GM23338 (cell line): ENCODE data around the gene RP9. TPM values are rescaled to one million over a fixed set of nuclear protein-coding genes. Genes with fewer than 3 reads are reported as not detected.

Source experiments
- ATAC-seq: fragments of 200-7000 bp; cut with Tn5 transposase; 3 replicates; pipeline ENCODE4 v1.9.1; 2020
- DNase-seq: peaks from one replicate; pipeline ENCODE4 v3.0.0-alpha.2; 2015; ENCODE audit warnings: low spot score
- H2AFZ ChIP-seq: fragments of 200-600 bp; sonication (generic); 2 replicates; pipeline ENCODE4 v1.8.0; 2016; ENCODE audit warnings: antibody characterized with exemption, mild to moderate bottlenecking, moderate library complexity
- H3F3A ChIP-seq: fragments of 200-600 bp; sonication (generic); replicated peaks from 2 replicates; pipeline ENCODE4 v1.8.0; 2017; ENCODE audit warnings: antibody characterized with exemption, mixed run types, low read depth
- H3K27ac ChIP-seq: fragments of 200-600 bp; sonication (generic); 2 replicates; pipeline ENCODE4 v1.6.1; 2016; ENCODE audit warnings: low read depth
- H3K27me3 ChIP-seq: fragments of 200-600 bp; sonication (generic); 2 replicates; pipeline ENCODE4 v1.8.0; 2016; ENCODE audit warnings: mild to moderate bottlenecking, mixed run types, moderate library complexity; ENCODE audit not compliant: insufficient read depth
- H3K36me3 ChIP-seq: fragments of 200-600 bp; sonication (generic); 2 replicates; pipeline ENCODE4 v1.8.0; 2016; ENCODE audit warnings: mild to moderate bottlenecking; ENCODE audit not compliant: insufficient read depth
- H3K4me1 ChIP-seq: fragments of 200-600 bp; sonication (generic); 2 replicates; pipeline ENCODE4 v1.8.0; 2016; ENCODE audit warnings: mild to moderate bottlenecking, moderate library complexity; ENCODE audit not compliant: insufficient read depth
- H3K4me2 ChIP-seq: fragments of 200-600 bp; sonication (generic); 2 replicates; pipeline ENCODE4 v1.7.1; 2017; ENCODE audit warnings: mixed run types
- H3K4me3 ChIP-seq: fragments of 200-600 bp; sonication (generic); 2 replicates; pipeline ENCODE4 v1.6.1; 2016; ENCODE audit warnings: mixed run types
- H3K79me2 ChIP-seq: fragments of 200-600 bp; sonication (generic); replicated peaks from 2 replicates; pipeline ENCODE4 v1.8.0; 2017; ENCODE audit warnings: mild to moderate bottlenecking; ENCODE audit not compliant: insufficient read depth
- H3K9me2 ChIP-seq: fragments of 200-600 bp; sonication (generic); 2 replicates; pipeline ENCODE4 v1.8.0; 2017; ENCODE audit not compliant: insufficient read depth
- H4K20me1 ChIP-seq: fragments of 200-600 bp; sonication (generic); replicated peaks from 2 replicates; pipeline ENCODE4 v1.8.0; 2017; ENCODE audit warnings: mild to moderate bottlenecking; ENCODE audit not compliant: insufficient read depth
- H3K27ac Mint-ChIP-seq: 2 replicates; pipeline ENCODE4 v1.8.0; 2020; ENCODE audit warnings: inconsistent platforms, mild to moderate bottlenecking, moderate library complexity, mixed read lengths
- H3K27me3 Mint-ChIP-seq: 3 replicates; pipeline ENCODE4 v1.8.0; 2022; ENCODE audit warnings: low read depth, mild to moderate bottlenecking, moderate library complexity, mixed read lengths, inconsistent platforms; ENCODE audit not compliant: insufficient read depth, poor library complexity
- H3K36me3 Mint-ChIP-seq: 3 replicates; pipeline ENCODE4 v1.8.0; 2021; ENCODE audit warnings: low read depth, mild to moderate bottlenecking, inconsistent platforms, moderate library complexity, mixed read lengths
- H3K4me1 Mint-ChIP-seq: 3 replicates; pipeline ENCODE4 v1.8.0; 2020; ENCODE audit warnings: mild to moderate bottlenecking, inconsistent platforms, mixed read lengths
- H3K4me3 Mint-ChIP-seq: 3 replicates; pipeline ENCODE4 v1.8.0; 2021; ENCODE audit warnings: moderate library complexity, mild to moderate bottlenecking, inconsistent platforms, mixed read lengths
- H3K9me3 Mint-ChIP-seq: 3 replicates; pipeline ENCODE4 v1.8.0; 2020; ENCODE audit warnings: moderate library complexity, mild to moderate bottlenecking, inconsistent platforms, mixed read lengths
- EZH2 ChIP-seq: fragments of 200-600 bp; sonication (generic); IDR thresholded peaks from one replicate; pipeline ENCODE4 v1.8.0; 2017; ENCODE audit warnings: antibody characterized with exemption, mild to moderate bottlenecking, low read depth; ENCODE audit not compliant: unreplicated experiment
- EZH2phosphoT487 ChIP-seq: fragments of 200-600 bp; sonication (generic); IDR thresholded peaks from one replicate; pipeline ENCODE4 v1.8.1; 2018; ENCODE audit warnings: antibody characterized with exemption; ENCODE audit not compliant: unreplicated experiment
- JUNB ChIP-seq: IDR thresholded peaks from one replicate; pipeline ENCODE4 v1.6.1; 2016; ENCODE audit warnings: antibody characterized with exemption; ENCODE audit not compliant: unreplicated experiment
- NANOG ChIP-seq: IDR thresholded peaks from 2 replicates; pipeline ENCODE4 v1.6.1; 2016; ENCODE audit warnings: antibody characterized with exemption, borderline replicate concordance
- POLR2AphosphoS5 ChIP-seq: IDR thresholded peaks from 2 replicates; pipeline ENCODE4 v1.6.1; 2016; ENCODE audit warnings: antibody characterized with exemption, low read depth
- STAT1 ChIP-seq: IDR thresholded peaks from one replicate; pipeline ENCODE4 v1.6.1; 2016; ENCODE audit warnings: antibody characterized with exemption; ENCODE audit not compliant: unreplicated experiment
- ZNF114 ChIP-seq: fragments of 250-450 bp; sonication (Bioruptor Pico); IDR thresholded peaks from 2 replicates; pipeline ENCODE4 v1.5.0; 2020; ENCODE audit warnings: mild to moderate bottlenecking, moderate library complexity
- ZNF331 ChIP-seq: fragments of 250-450 bp; sonication (Bioruptor Pico); IDR thresholded peaks from 2 replicates; pipeline ENCODE4 v1.5.0; 2020; ENCODE audit warnings: low read depth, mild to moderate bottlenecking, moderate library complexity
- polyA plus RNA-seq: library from polyadenylated mRNA; unstranded; fragments of >200 nt; fragmentation: Nextera tagmentation; extraction: Ambion mirVana; gene quantifications from 2 replicates; pipeline ENCODE4 v1.2.1, GENCODE V29; 2016
- total RNA-seq: library from RNA; depleted of rRNA; stranded (reverse); fragments of >200 nt; shearing (Covaris generic); gene quantifications from 2 replicates; pipeline ENCODE4 v1.2.3, GENCODE V29; 2014
- TF ChIP-seq, protein P1 (sequence below), 2 experiments: fragments of 200-600 bp in 1 of 2; sonication (generic) in 1 of 2; conservative IDR thresholded peaks; 2 replicates each; pipeline versions ENCODE4 v1.5.1 to v1.6.1; 2016 to 2017; ENCODE audit warnings: antibody characterized with exemption in 2 of 2, low read depth in 2 of 2, mild to moderate bottlenecking in 2 of 2, moderate library complexity in 1 of 2
- TF ChIP-seq, protein P2 (sequence below): IDR thresholded peaks from one replicate; pipeline ENCODE4 v1.6.1; 2018; ENCODE audit warnings: antibody characterized with exemption; ENCODE audit not compliant: unreplicated experiment
- TF ChIP-seq, protein P3 (sequence below): IDR thresholded peaks from 2 replicates; pipeline ENCODE4 v1.6.1; 2016; ENCODE audit warnings: antibody characterized with exemption

The RP9 gene
- total and polyA plus RNA-seq, 2 experiments from 2014 or later: 8.7 to 43.2 TPM

DNA sequence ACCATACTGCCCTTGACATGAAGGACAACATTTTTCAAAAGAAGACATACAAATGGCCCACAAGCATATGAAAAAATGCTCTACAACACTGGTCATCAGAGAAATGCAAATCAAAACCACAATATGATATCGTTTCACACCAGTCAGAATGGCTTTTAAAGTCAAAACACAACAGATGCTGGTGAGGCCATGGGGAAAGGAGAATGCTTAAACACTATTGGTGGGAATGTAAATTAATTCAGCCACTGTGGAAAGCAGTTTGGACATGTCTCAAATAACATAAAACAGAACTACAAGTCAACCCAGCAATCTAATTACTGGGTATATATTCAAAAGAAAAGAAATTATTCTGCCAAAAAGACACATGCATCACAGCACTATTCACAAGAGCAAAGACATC is 42.4 kb downstream of the RP9 start:
- peaks cover 67% of the 10 kb centered on the region for H3K9me3 Mint-ChIP-seq
- no peak overlapping the region for H3K27ac Mint-ChIP-seq
- ATAC-seq: no peak

More for the DNA sequence above, 42.4 kb downstream of the RP9 start:
- no peak overlapping the region for H3K4me3 ChIP-seq
- no peaks in the 10 kb centered on the region for H3F3A ChIP-seq
- DNase-seq: no peak
- no peak overlapping the region for H3K27ac ChIP-seq
- H3K4me1 Mint-ChIP-seq: peaks cover 8% of the 10 kb centered on the region; the same call in 2 of the 3 replicates
- H3K36me3 ChIP-seq: no peaks in the 10 kb centered on the region
- H3K27me3 Mint-ChIP-seq: peaks cover 7% of the 10 kb centered on the region
- H3K9me2 ChIP-seq: peaks cover 4% of the 10 kb centered on the region; the same call in 1 of the 2 replicates
- no peaks in the 10 kb centered on the region for H4K20me1 ChIP-seq
- H3K36me3 Mint-ChIP-seq: peaks cover 40% of the 10 kb centered on the region
- no peaks in the 10 kb centered on the region for H3K27me3 ChIP-seq
- H3K4me2 ChIP-seq: no peak overlapping the region
- peaks cover 6% of the 10 kb centered on the region; the same call in 1 of the 2 replicates for H3K4me1 ChIP-seq
- no peak overlapping the region for H3K4me3 Mint-ChIP-seq
- H3K79me2 ChIP-seq: peaks cover 5% of the 10 kb centered on the region
- H2AFZ ChIP-seq: no peak overlapping the region
- TF ChIP-seq JUNB: no peak
- TF ChIP-seq ZNF331 (CRISPR knock-in tag): no peak
- TF ChIP-seq, protein P1, sequence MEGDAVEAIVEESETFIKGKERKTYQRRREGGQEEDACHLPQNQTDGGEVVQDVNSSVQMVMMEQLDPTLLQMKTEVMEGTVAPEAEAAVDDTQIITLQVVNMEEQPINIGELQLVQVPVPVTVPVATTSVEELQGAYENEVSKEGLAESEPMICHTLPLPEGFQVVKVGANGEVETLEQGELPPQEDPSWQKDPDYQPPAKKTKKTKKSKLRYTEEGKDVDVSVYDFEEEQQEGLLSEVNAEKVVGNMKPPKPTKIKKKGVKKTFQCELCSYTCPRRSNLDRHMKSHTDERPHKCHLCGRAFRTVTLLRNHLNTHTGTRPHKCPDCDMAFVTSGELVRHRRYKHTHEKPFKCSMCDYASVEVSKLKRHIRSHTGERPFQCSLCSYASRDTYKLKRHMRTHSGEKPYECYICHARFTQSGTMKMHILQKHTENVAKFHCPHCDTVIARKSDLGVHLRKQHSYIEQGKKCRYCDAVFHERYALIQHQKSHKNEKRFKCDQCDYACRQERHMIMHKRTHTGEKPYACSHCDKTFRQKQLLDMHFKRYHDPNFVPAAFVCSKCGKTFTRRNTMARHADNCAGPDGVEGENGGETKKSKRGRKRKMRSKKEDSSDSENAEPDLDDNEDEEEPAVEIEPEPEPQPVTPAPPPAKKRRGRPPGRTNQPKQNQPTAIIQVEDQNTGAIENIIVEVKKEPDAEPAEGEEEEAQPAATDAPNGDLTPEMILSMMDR (conservative IDR thresholded peaks at IDR 0.05; ENCODE audit: low read depth in 2 of 2): no peak
- TF ChIP-seq, protein P2, sequence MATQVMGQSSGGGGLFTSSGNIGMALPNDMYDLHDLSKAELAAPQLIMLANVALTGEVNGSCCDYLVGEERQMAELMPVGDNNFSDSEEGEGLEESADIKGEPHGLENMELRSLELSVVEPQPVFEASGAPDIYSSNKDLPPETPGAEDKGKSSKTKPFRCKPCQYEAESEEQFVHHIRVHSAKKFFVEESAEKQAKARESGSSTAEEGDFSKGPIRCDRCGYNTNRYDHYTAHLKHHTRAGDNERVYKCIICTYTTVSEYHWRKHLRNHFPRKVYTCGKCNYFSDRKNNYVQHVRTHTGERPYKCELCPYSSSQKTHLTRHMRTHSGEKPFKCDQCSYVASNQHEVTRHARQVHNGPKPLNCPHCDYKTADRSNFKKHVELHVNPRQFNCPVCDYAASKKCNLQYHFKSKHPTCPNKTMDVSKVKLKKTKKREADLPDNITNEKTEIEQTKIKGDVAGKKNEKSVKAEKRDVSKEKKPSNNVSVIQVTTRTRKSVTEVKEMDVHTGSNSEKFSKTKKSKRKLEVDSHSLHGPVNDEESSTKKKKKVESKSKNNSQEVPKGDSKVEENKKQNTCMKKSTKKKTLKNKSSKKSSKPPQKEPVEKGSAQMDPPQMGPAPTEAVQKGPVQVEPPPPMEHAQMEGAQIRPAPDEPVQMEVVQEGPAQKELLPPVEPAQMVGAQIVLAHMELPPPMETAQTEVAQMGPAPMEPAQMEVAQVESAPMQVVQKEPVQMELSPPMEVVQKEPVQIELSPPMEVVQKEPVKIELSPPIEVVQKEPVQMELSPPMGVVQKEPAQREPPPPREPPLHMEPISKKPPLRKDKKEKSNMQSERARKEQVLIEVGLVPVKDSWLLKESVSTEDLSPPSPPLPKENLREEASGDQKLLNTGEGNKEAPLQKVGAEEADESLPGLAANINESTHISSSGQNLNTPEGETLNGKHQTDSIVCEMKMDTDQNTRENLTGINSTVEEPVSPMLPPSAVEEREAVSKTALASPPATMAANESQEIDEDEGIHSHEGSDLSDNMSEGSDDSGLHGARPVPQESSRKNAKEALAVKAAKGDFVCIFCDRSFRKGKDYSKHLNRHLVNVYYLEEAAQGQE: no peak
- no peak for TF ChIP-seq NANOG
- TF ChIP-seq STAT1: no peak
- TF ChIP-seq EZH2phosphoT487: no peak
- TF ChIP-seq EZH2: no peak
- TF ChIP-seq, protein P3, sequence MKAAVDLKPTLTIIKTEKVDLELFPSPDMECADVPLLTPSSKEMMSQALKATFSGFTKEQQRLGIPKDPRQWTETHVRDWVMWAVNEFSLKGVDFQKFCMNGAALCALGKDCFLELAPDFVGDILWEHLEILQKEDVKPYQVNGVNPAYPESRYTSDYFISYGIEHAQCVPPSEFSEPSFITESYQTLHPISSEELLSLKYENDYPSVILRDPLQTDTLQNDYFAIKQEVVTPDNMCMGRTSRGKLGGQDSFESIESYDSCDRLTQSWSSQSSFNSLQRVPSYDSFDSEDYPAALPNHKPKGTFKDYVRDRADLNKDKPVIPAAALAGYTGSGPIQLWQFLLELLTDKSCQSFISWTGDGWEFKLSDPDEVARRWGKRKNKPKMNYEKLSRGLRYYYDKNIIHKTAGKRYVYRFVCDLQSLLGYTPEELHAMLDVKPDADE: no peak
- no peak for TF ChIP-seq POLR2AphosphoS5
- TF ChIP-seq ZNF114 (CRISPR knock-in tag): no peak
